CD14-positive monocyte (primary cell): Measurements from ENCODE around the gene RNU6-9. TPM values are rescaled to one million over a fixed set of nuclear protein-coding genes. Genes with fewer than 3 reads are reported as not detected.

Experiments used
- DNase-seq, 3 donors: peaks; one replicate each; pipeline ENCODE4 v3.0.0-alpha.2; 2011 to 2022
- H2AFZ ChIP-seq: 2 replicates; pipeline ENCODE4 v1.6.0; 2012; ENCODE audit warnings: mild to moderate bottlenecking, low read depth, low read length, inconsistent platforms; ENCODE audit not compliant: insufficient read depth, poor library complexity, severe bottlenecking
- H3K27ac ChIP-seq, 2 donors: 1 replicate in 1 of 2; 2 replicates in 1 of 2; pipeline ENCODE4 v1.5.1; 2012 to 2013; ENCODE audit warnings: low read length in 2 of 2, control low read depth in 1 of 2, inconsistent platforms in 1 of 2, low read depth in 1 of 2, mild to moderate bottlenecking in 1 of 2
- H3K27me3 ChIP-seq, 2 donors: one replicate each; pipeline versions ENCODE4 v1.6.0 to v1.6.1; 2011 to 2013; ENCODE audit warnings: low read length in 2 of 2; ENCODE audit not compliant: control insufficient read depth in 2 of 2, insufficient read depth in 2 of 2
- H3K36me3 ChIP-seq, 2 donors: replicated peaks in 1 of 2; 1 replicate in 1 of 2; 2 replicates in 1 of 2; pipeline versions ENCODE4 v1.5.1 to v1.6.1; 2012 to 2013; ENCODE audit warnings: low read length in 2 of 2, control low read depth in 1 of 2, inconsistent platforms in 1 of 2, mild to moderate bottlenecking in 1 of 2; ENCODE audit not compliant: insufficient read depth in 2 of 2, control insufficient read depth in 1 of 2
- H3K4me1 ChIP-seq, 2 donors: 1 replicate in 1 of 2; 2 replicates in 1 of 2; pipeline versions ENCODE4 v1.5.1 to v1.6.1; 2012 to 2013; ENCODE audit warnings: low read length in 2 of 2, control low read depth in 1 of 2, inconsistent platforms in 1 of 2, mild to moderate bottlenecking in 1 of 2, moderate library complexity in 1 of 2; ENCODE audit not compliant: insufficient read depth in 2 of 2, control insufficient read depth in 1 of 2
- H3K4me2 ChIP-seq: replicated peaks from 2 replicates; pipeline ENCODE3; 2012; ENCODE audit warnings: low read length, moderate library complexity, mild to moderate bottlenecking; ENCODE audit not compliant: poor library complexity, severe bottlenecking; ENCODE audit errors: extremely low read depth
- H3K4me3 ChIP-seq, 3 experiments: fragments of 200-600 bp in 1 of 3; sonication (generic) in 1 of 3; replicated peaks in 1 of 3; 1 replicate in 2 of 3; 2 replicates in 1 of 3; pipeline ENCODE4 v1.5.1; 2011 to 2013; ENCODE audit warnings: low read length in 3 of 3, mild to moderate bottlenecking in 3 of 3, control low read depth in 2 of 3, low read depth in 2 of 3, inconsistent platforms in 1 of 3, moderate library complexity in 1 of 3
- H3K79me2 ChIP-seq: 2 replicates; pipeline ENCODE4 v1.6.0; 2012; ENCODE audit warnings: mild to moderate bottlenecking, control low read depth, inconsistent platforms, low read length, moderate library complexity; ENCODE audit not compliant: insufficient read depth
- H3K9ac ChIP-seq: 2 replicates; pipeline ENCODE4 v1.6.0; 2017; ENCODE audit warnings: low read length, mild to moderate bottlenecking; ENCODE audit not compliant: insufficient read depth, poor library complexity, severe bottlenecking
- H3K9me3 ChIP-seq, 2 donors: replicated peaks in 1 of 2; 1 replicate in 1 of 2; 2 replicates in 1 of 2; pipeline versions ENCODE4 v1.5.1 to v1.6.1; 2012 to 2013; ENCODE audit warnings: low read length in 2 of 2, control low read depth in 1 of 2; ENCODE audit not compliant: control insufficient read depth in 1 of 2, insufficient read depth in 1 of 2
- H4K20me1 ChIP-seq: 2 replicates; pipeline ENCODE4 v1.6.0; 2012; ENCODE audit warnings: mild to moderate bottlenecking, low read length, control low read depth, moderate library complexity; ENCODE audit not compliant: insufficient read depth
- H3K27ac Mint-ChIP-seq, 7 donors: one replicate each; pipeline ENCODE4 v1.8.0; 2020; ENCODE audit warnings: mild to moderate bottlenecking in 7 of 7, mixed read lengths in 7 of 7, moderate library complexity in 6 of 7, inconsistent platforms in 2 of 7
- H3K27me3 Mint-ChIP-seq, 3 donors: one replicate each; pipeline ENCODE4 v1.8.0; 2021 to 2022; ENCODE audit warnings: low read depth in 3 of 3, mild to moderate bottlenecking in 3 of 3, mixed read lengths in 3 of 3, moderate library complexity in 3 of 3, inconsistent platforms in 1 of 3
- H3K36me3 Mint-ChIP-seq, 2 donors: one replicate each; pipeline ENCODE4 v1.8.0; 2020; ENCODE audit warnings: mixed read lengths in 2 of 2, inconsistent platforms in 1 of 2, mild to moderate bottlenecking in 1 of 2
- H3K4me1 Mint-ChIP-seq: one replicate; pipeline ENCODE4 v1.8.0; 2020; ENCODE audit warnings: mild to moderate bottlenecking, mixed read lengths
- H3K4me3 Mint-ChIP-seq, 2 donors: one replicate each; pipeline ENCODE4 v1.8.0; 2020; ENCODE audit warnings: mild to moderate bottlenecking in 2 of 2, mixed read lengths in 2 of 2, moderate library complexity in 1 of 2
- H3K9me3 Mint-ChIP-seq, 7 donors: one replicate each; pipeline ENCODE4 v1.8.0; 2020 to 2022; ENCODE audit warnings: mixed read lengths in 7 of 7, mild to moderate bottlenecking in 6 of 7, moderate library complexity in 6 of 7, inconsistent platforms in 2 of 7
- CTCF ChIP-seq: fragments of 200-600 bp; IDR thresholded peaks from one replicate; pipeline ENCODE4 v1.8.0; 2022; ENCODE audit warnings: antibody characterized with exemption, mild to moderate bottlenecking
- WGBS: methylation state at CpG from one replicate; pipeline ENCODE4 v1.1.5; 2013; ENCODE audit warnings: missing lambda C conversion rate; ENCODE audit not compliant: insufficient coverage; 5-methylcytosine and 5-hydroxymethylcytosine counted together
- intact Hi-C, 2 donors: fragments of 100-400 bp; cut with micrococcal nuclease; formaldehyde crosslinking; loops; one replicate each; pipeline versions ENCODE4 v1.15.0 to v1.15.1; 2023
- polyA plus RNA-seq, 3 donors: library from polyadenylated mRNA; depleted of rRNA in 1 of 3; unstranded in 2 of 3; stranded (reverse) in 1 of 3; fragments of 300-500 nt in 2 of 3; fragments of >200 nt in 1 of 3; fragmentation: Illumina TruSeq in 2 of 3; gene quantifications; 1 replicate in 2 of 3; 2 replicates in 1 of 3; pipeline ENCODE4 v1.2.3, GENCODE V29; 2012 to 2021

RNU6-9 gene
- polyA plus RNA-seq, 3 donors, result not detected

DNA sequence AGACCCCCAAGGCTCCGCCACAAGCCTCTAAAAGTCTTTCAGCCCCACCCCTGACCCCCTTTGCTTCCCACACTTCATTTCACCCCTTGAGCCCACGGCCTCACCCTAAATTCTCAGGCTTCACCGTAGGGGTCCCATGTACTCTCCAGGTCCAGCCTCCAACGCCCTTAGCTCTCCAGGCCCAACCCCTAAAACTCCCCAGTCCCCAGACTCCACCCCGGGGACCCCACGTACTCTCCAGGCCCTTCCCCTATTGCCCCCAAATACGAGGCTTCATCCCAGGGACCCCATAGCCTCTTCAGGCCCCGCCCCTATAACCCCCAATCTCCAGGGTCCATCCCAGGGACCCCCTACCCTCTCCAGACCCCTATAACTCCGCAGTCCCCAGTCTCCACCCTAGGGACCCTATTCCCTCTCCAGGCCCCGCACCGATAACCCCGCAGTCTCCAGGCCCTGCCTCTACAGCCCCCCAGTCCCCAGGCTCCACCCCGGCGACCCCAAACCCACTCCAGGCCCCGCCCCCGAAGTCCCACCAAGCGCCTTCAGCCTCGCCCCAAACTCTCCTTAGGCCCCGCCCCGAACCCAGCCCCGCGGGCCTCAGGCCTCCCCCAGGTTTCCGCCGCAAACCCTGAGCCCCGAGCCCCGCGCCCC lies 916 bp upstream of the RNU6-9 start:
- no peaks in the 10 kb centered on the region for H3K9me3 ChIP-seq
- Mint-ChIP-seq H3K27ac (peak overlapping the region; percentile 49 to 91 (median 73)), H3K4me3 (peak overlapping the region; percentile 77 to 80), H3K27me3 (peaks cover 0 to 3% (median 0%) of the 10 kb centered on the region in 3 donors), H3K36me3 (peaks cover 17 to 49% of the 10 kb centered on the region in 2 donors), H3K4me1 (peaks cover 24% of the 10 kb centered on the region), H3K9me3 (no peaks in the 10 kb centered on the region)
- intact Hi-C loops, result loop anchor here in 1 of 2 donors (2.0 kb wide), 1 partner anchor 16 kb away; no protein-coding TSS in a partner anchor
- H3K9ac ChIP-seq, result peak overlapping the region; percentile 77
- H4K20me1 ChIP-seq, result peaks cover 18% of the 10 kb centered on the region
- peak overlapping the region; percentile 73 to 85 (median 74) for H3K4me3 ChIP-seq
- H3K36me3 ChIP-seq, result peaks cover 19 to 34% of the 10 kb centered on the region in 2 donors
- peaks cover 13% of the 10 kb centered on the region for H3K79me2 ChIP-seq
- peaks cover 15 to 19% of the 10 kb centered on the region in 2 donors for H3K4me1 ChIP-seq
- TF ChIP-seq CTCF, result no peak
- peak overlapping the region; percentile 85 for H2AFZ ChIP-seq
- H3K27me3 ChIP-seq, result no peaks in the 10 kb centered on the region
- H3K27ac ChIP-seq, result peak overlapping the region; percentile 16 to 95
- WGBS, result 5% methylated on average over 24 of the region's 27 CpGs
- peak overlapping the region; percentile 91 for H3K4me2 ChIP-seq
- no peak for DNase-seq

DNA sequence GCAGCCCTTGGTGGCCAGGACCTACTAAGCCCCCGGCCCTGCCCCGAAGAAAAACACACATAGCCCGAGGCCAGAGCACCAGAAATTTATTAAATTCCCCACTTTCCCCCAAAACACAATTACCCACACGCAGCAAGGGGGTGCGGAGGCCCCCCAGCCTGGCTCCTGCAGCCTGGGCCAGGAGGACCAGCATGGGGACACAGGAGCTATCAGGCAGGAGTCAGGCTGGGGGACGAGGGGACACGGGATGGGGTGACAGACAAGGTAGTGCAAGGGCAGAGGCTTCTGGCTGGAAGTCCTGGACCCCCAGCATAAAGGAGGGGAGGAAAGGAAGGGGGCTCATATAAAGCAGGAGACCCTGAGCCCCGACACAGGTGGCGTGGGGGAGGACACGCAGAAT lies 3.1 kb downstream of the RNU6-9 start:
- TF ChIP-seq CTCF, result no peak
- Histone ChIP-seq H4K20me1 (peaks cover 46% of the 10 kb centered on the region), H3K4me3 (no peak overlapping the region), H3K4me2 (no peak overlapping the region), H3K9me3 (no peaks in the 10 kb centered on the region), H3K27ac (no peak overlapping the region), H3K27me3 (no peaks in the 10 kb centered on the region), H3K79me2 (peaks cover 10% of the 10 kb centered on the region), H2AFZ (no peak overlapping the region), H3K4me1 (peaks cover 12 to 19% of the 10 kb centered on the region in 2 donors), H3K9ac (no peak overlapping the region), H3K36me3 (peaks cover 31 to 41% of the 10 kb centered on the region in 2 donors)
- Mint-ChIP-seq H3K9me3 (no peaks in the 10 kb centered on the region), H3K4me3 (no peak overlapping the region), H3K4me1 (peaks cover 16% of the 10 kb centered on the region), H3K27ac (peak overlapping the region in 1 of 7 donors; percentile 40), H3K27me3 (peaks cover 0 to 3% (median 2%) of the 10 kb centered on the region in 3 donors), H3K36me3 (peaks cover 29 to 44% of the 10 kb centered on the region in 2 donors)
- no peak for DNase-seq
- WGBS, result 90% methylated on average over 8 of the region's 10 CpGs
- intact Hi-C loops, result no loop called here
